ENCODE data around the gene CNNM2.
A peak's percentile ranks its signal among the peaks of the same experiment; 100 is the strongest.

Gene CNNM2

GRCh38 chr10:102917962-102918816, at the start of gene CNNM2:
CNNM2 (plus strand) TSS chr10:102918294; CDS start chr10:102918481, 187 bp downstream.
- peak; percentile 100 for DNase-seq (ENCODE audit: low spot score)

- no peak for DNase-seq (ENCODE audit: low spot score)
Measured at GRCh38 chr10:102868911-102869257, 49.2 kb upstream of the CNNM2 start.

GRCh38 chr10:102869258-102870198, 48.6 kb upstream of the CNNM2 start, which contains the start of gene AS3MT:
AS3MT (plus strand) TSS chr10:102869470; CDS start chr10:102869593, 123 bp downstream.
- DNase-seq (ENCODE audit: low spot score): no peak

- no peak for DNase-seq (ENCODE audit: low spot score)
Measured at GRCh38 chr10:102870221-102870620, 47.9 kb upstream of the CNNM2 start.

- DNase-seq (ENCODE audit: low spot score): no peak
Measured at GRCh38 chr10:102872163-102872562, 45.9 kb upstream of the CNNM2 start.

- DNase-seq (ENCODE audit: low spot score): no peak
Measured at GRCh38 chr10:102876747-102877153, 41.3 kb upstream of the CNNM2 start.

- no peak for DNase-seq (ENCODE audit: low spot score)
Measured at GRCh38 chr10:102878629-102879028, 39.5 kb upstream of the CNNM2 start.

GRCh38 chr10:102880256-102880655, 37.8 kb upstream of the CNNM2 start:
- no peak for DNase-seq (ENCODE audit: low spot score)

GRCh38 chr10:102888048-102888447, 30.0 kb upstream of the CNNM2 start:
- no peak for DNase-seq (ENCODE audit: low spot score)

- no peak for DNase-seq (ENCODE audit: low spot score)
Measured at GRCh38 chr10:102894466-102895213, 23.5 kb upstream of the CNNM2 start.

GRCh38 chr10:102900006-102900405, 18.1 kb upstream of the CNNM2 start:
- no peak for DNase-seq (ENCODE audit: low spot score)

- DNase-seq (ENCODE audit: low spot score): no peak
Measured at GRCh38 chr10:102904346-102904745, 13.7 kb upstream of the CNNM2 start.

GRCh38 chr10:102906507-102906906, 11.6 kb upstream of the CNNM2 start:
- DNase-seq (ENCODE audit: low spot score): no peak

GRCh38 chr10:102914781-102915180, 3.3 kb upstream of the CNNM2 start:
- DNase-seq (ENCODE audit: low spot score): no peak

GRCh38 chr10:102916173-102916572, 1.9 kb upstream of the CNNM2 start:
- no peak for DNase-seq (ENCODE audit: low spot score)

GRCh38 chr10:102917314-102917961, 656 bp upstream of the CNNM2 start:
- peak; percentile 76 for DNase-seq (ENCODE audit: low spot score)

GRCh38 chr10:102918817-102919245, 737 bp downstream of the CNNM2 start:
- DNase-seq (ENCODE audit: low spot score): peak; percentile 14

GRCh38 chr10:102919246-102919959, 1.3 kb downstream of the CNNM2 start:
- DNase-seq (ENCODE audit: low spot score): no peak

- DNase-seq (ENCODE audit: low spot score): no peak
Measured at GRCh38 chr10:102919992-102920739, 2.1 kb downstream of the CNNM2 start.

GRCh38 chr10:102923601-102924000, 5.5 kb downstream of the CNNM2 start:
- DNase-seq (ENCODE audit: low spot score): no peak

Measured in CD4-positive, alpha-beta T cell treated with Interleukin-6 at 100 ng/mL for 8 hours (primary cell).